ENCODE data around the gene NIPAL4. TPM values are rescaled to one million over a fixed set of nuclear protein-coding genes. Genes with fewer than 3 reads are reported as not detected.

The NIPAL4 gene
- polyA plus RNA-seq, 1 donor from 2014 or later, result not detected

GRCh38 chr5:157514974-157515373, 55.0 kb downstream of the NIPAL4 start:
- Histone ChIP-seq H3K9ac (ENCODE audit: low read length) (no peak overlapping the region), H4K20me1 (ENCODE audit: insufficient read depth) (no peaks in the 10 kb centered on the region), H3K27me3 (ENCODE audit: insufficient read depth, low read depth, low read length) (no peaks in the 10 kb centered on the region), H3K4me2 (ENCODE audit: low read length) (no peak overlapping the region), H3K36me3 (ENCODE audit: insufficient read depth, low read length) (peaks cover 12% of the 10 kb centered on the region), H2AFZ (ENCODE audit: low read depth, low read length) (no peak overlapping the region), H3F3A (ENCODE audit: insufficient read depth, low read length, poor library complexity, severe bottlenecking) (no peaks in the 10 kb centered on the region), H3K4me3 (ENCODE audit: low read length) (no peak overlapping the region), H3K79me2 (replicated peaks; ENCODE audit: insufficient read depth, low read length) (no peaks in the 10 kb centered on the region), H3K9me3 (ENCODE audit: low read length) (no peaks in the 10 kb centered on the region), H3K9me2 (ENCODE audit: insufficient read depth, low read length) (no peaks in the 10 kb centered on the region), H3K27ac (ENCODE audit: low read length) (no peak overlapping the region)
- TF ChIP-seq, protein P1, sequence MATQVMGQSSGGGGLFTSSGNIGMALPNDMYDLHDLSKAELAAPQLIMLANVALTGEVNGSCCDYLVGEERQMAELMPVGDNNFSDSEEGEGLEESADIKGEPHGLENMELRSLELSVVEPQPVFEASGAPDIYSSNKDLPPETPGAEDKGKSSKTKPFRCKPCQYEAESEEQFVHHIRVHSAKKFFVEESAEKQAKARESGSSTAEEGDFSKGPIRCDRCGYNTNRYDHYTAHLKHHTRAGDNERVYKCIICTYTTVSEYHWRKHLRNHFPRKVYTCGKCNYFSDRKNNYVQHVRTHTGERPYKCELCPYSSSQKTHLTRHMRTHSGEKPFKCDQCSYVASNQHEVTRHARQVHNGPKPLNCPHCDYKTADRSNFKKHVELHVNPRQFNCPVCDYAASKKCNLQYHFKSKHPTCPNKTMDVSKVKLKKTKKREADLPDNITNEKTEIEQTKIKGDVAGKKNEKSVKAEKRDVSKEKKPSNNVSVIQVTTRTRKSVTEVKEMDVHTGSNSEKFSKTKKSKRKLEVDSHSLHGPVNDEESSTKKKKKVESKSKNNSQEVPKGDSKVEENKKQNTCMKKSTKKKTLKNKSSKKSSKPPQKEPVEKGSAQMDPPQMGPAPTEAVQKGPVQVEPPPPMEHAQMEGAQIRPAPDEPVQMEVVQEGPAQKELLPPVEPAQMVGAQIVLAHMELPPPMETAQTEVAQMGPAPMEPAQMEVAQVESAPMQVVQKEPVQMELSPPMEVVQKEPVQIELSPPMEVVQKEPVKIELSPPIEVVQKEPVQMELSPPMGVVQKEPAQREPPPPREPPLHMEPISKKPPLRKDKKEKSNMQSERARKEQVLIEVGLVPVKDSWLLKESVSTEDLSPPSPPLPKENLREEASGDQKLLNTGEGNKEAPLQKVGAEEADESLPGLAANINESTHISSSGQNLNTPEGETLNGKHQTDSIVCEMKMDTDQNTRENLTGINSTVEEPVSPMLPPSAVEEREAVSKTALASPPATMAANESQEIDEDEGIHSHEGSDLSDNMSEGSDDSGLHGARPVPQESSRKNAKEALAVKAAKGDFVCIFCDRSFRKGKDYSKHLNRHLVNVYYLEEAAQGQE (IDR thresholded peaks at IDR 0.05; ENCODE audit: borderline replicate concordance), result no peak
- TF ChIP-seq MXI1 (conservative IDR thresholded peaks at IDR 0.05; ENCODE audit: poor library complexity, severe bottlenecking), result no peak
- no peak for TF ChIP-seq RAD21 (conservative IDR thresholded peaks at IDR 0.05)
- no peak for TF ChIP-seq EZH2 (IDR thresholded peaks at IDR 0.05; ENCODE audit: borderline replicate concordance, insufficient read depth, low read length, poor library complexity, severe bottlenecking)
- no peak for TF ChIP-seq EP300 (conservative IDR thresholded peaks at IDR 0.05; ENCODE audit: poor library complexity, severe bottlenecking)
- TF ChIP-seq TAF1 (IDR thresholded peaks at IDR 0.05; ENCODE audit: low read depth), result no peak
- TF ChIP-seq POLR2AphosphoS5 (IDR thresholded peaks at IDR 0.05), result no peak
- TF ChIP-seq, protein P2, sequence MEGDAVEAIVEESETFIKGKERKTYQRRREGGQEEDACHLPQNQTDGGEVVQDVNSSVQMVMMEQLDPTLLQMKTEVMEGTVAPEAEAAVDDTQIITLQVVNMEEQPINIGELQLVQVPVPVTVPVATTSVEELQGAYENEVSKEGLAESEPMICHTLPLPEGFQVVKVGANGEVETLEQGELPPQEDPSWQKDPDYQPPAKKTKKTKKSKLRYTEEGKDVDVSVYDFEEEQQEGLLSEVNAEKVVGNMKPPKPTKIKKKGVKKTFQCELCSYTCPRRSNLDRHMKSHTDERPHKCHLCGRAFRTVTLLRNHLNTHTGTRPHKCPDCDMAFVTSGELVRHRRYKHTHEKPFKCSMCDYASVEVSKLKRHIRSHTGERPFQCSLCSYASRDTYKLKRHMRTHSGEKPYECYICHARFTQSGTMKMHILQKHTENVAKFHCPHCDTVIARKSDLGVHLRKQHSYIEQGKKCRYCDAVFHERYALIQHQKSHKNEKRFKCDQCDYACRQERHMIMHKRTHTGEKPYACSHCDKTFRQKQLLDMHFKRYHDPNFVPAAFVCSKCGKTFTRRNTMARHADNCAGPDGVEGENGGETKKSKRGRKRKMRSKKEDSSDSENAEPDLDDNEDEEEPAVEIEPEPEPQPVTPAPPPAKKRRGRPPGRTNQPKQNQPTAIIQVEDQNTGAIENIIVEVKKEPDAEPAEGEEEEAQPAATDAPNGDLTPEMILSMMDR (IDR thresholded peaks at IDR 0.05; ENCODE audit: poor library complexity, severe bottlenecking), result no peak
- no peak for TF ChIP-seq SMC3 (conservative IDR thresholded peaks at IDR 0.05; ENCODE audit: poor library complexity)

DNA sequence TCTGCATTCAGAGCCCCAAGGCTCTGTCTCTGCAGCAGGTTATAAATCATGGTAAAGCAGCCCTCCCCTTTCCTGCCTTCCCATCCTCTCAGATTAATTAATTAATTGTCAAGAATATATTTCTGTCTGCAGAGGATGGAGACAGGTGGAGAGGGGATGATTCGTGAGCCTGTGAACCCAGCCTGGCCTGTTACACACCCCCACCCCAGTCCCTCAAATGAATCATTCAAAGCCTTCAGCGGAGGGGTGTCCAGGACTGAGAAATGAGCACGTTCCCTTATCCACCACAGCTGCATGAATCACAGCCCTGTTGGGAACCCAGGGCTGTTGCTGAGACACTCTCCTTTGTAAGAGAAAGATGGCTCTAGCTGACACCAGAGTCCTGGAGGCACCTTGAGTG, 56.0 kb downstream of the NIPAL4 start:
- no peaks in the 10 kb centered on the region for H3K79me2 ChIP-seq (replicated peaks; ENCODE audit: insufficient read depth, low read length)
- no peak overlapping the region for H3K9ac ChIP-seq (ENCODE audit: low read length)
- no peak overlapping the region for H3K27ac ChIP-seq (ENCODE audit: low read length)
- TF ChIP-seq SMC3 (conservative IDR thresholded peaks at IDR 0.05; ENCODE audit: poor library complexity) (no peak), POLR2AphosphoS5 (IDR thresholded peaks at IDR 0.05) (no peak), TAF1 (IDR thresholded peaks at IDR 0.05; ENCODE audit: low read depth) (no peak), RAD21 (conservative IDR thresholded peaks at IDR 0.05) (no peak), EZH2 (IDR thresholded peaks at IDR 0.05; ENCODE audit: borderline replicate concordance, insufficient read depth, low read length, poor library complexity, severe bottlenecking) (no peak), EP300 (conservative IDR thresholded peaks at IDR 0.05; ENCODE audit: poor library complexity, severe bottlenecking) (no peak), MXI1 (conservative IDR thresholded peaks at IDR 0.05; ENCODE audit: poor library complexity, severe bottlenecking) (no peak)
- TF ChIP-seq, protein P1 (IDR thresholded peaks at IDR 0.05; ENCODE audit: borderline replicate concordance), result no peak
- TF ChIP-seq, protein P2 (IDR thresholded peaks at IDR 0.05; ENCODE audit: poor library complexity, severe bottlenecking), result no peak
- H2AFZ ChIP-seq (ENCODE audit: low read depth, low read length), result no peak overlapping the region
- H4K20me1 ChIP-seq (ENCODE audit: insufficient read depth), result no peaks in the 10 kb centered on the region
- H3K36me3 ChIP-seq (ENCODE audit: insufficient read depth, low read length), result peaks cover 12% of the 10 kb centered on the region
- H3F3A ChIP-seq (ENCODE audit: insufficient read depth, low read length, poor library complexity, severe bottlenecking), result no peaks in the 10 kb centered on the region
- no peaks in the 10 kb centered on the region for H3K9me3 ChIP-seq (ENCODE audit: low read length)
- no peaks in the 10 kb centered on the region for H3K9me2 ChIP-seq (ENCODE audit: insufficient read depth, low read length)
- H3K4me2 ChIP-seq (ENCODE audit: low read length), result no peak overlapping the region
- no peak overlapping the region for H3K4me3 ChIP-seq (ENCODE audit: low read length)
- H3K27me3 ChIP-seq (ENCODE audit: insufficient read depth, low read depth, low read length), result no peaks in the 10 kb centered on the region
